Muscle layer of colon (tissue), 2 donors: ENCODE measurements around the gene SOHLH1.

ENCODE experiments used
- H3K27ac ChIP-seq: one replicate; pipeline ENCODE4 v1.7.0; 2013; ENCODE audit warnings: low read depth, mild to moderate bottlenecking, low read length, moderate library complexity
- H3K27me3 ChIP-seq, 2 donors: one replicate each; pipeline ENCODE4 v1.7.0; 2013; ENCODE audit warnings: low read length in 2 of 2, mild to moderate bottlenecking in 2 of 2; ENCODE audit not compliant: insufficient read depth in 2 of 2, control insufficient read depth in 1 of 2
- H3K36me3 ChIP-seq: one replicate; pipeline ENCODE4 v1.7.0; 2013; ENCODE audit warnings: mild to moderate bottlenecking, low read length; ENCODE audit not compliant: insufficient read depth
- H3K4me1 ChIP-seq: one replicate; pipeline ENCODE4 v1.7.0; 2013; ENCODE audit warnings: mild to moderate bottlenecking, low read length; ENCODE audit not compliant: insufficient read depth
- H3K4me3 ChIP-seq, 2 donors: one replicate each; pipeline ENCODE4 v1.7.0; 2013; ENCODE audit warnings: low read length in 2 of 2, low read depth in 1 of 2, mild to moderate bottlenecking in 1 of 2, moderate library complexity in 1 of 2
- H3K9ac ChIP-seq: one replicate; pipeline ENCODE4 v1.7.0; 2013; ENCODE audit warnings: low read length
- H3K9me3 ChIP-seq: one replicate; pipeline ENCODE4 v1.7.0; 2013; ENCODE audit warnings: mild to moderate bottlenecking, low read length
- donor health status: abdominal sarcoma.
- donor health status: Adenocarcinoma of cecum.

SOHLH1 gene

DNA sequence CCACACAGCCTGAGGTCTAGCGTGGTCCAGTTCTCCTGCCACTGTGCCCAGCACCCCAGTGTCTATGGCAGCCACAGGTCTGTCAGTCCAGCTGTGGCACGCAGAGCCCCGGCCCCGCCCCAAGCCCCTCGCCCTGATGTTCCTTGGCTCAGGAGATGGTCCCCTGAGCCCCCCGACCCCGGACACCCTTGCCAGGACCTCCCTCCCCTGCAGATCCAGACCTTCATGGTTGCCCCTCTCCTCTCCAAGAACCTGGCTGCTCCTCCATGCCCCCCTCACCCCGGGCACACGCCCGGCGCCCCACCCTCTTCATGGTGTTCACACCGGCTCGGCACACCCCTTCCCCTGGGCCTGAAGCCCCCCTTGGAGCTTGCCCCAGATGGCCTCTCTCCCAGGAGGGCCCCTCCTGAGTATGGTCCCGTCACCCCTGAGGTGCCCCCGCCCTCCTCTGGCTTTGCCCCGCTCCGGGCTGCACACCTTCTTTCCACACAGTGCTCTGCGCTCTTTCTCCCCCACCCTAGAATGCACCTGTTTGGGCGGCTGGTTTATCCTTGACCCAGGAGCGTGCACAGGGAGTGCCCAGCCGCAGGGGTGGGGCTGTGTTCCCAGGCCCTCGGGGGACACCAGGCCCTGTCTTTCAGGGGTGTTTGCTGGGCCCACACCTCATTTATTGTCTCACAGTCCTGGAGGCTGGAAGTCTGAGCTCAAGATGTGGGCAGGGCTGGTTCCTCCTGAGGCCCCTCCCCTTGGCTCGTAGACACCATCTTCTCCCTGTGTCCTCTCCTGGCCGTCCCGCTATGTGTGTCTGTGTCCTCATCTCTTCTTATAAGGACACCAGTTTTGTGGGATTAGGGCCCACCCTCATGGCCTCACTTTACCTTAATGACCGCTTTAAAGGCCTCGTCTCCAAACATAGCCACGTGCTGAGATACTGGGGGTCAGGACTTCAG lies 40.3 kb upstream of the SOHLH1 start:
- Histone ChIP-seq H3K36me3 (no peaks in the 10 kb centered on the region), H3K4me3 (no peak overlapping the region)

GRCh38 chr9:135737840-135738521 lies 38.7 kb upstream of the SOHLH1 start:
- H3K27me3 ChIP-seq = peaks cover 0 to 47% of the 10 kb centered on the region in 2 donors
- H3K9me3 ChIP-seq = no peaks in the 10 kb centered on the region
- no peaks in the 10 kb centered on the region for H3K36me3 ChIP-seq
- no peak overlapping the region for H3K9ac ChIP-seq
- no peaks in the 10 kb centered on the region for H3K4me1 ChIP-seq
- no peak overlapping the region for H3K4me3 ChIP-seq
- H3K27ac ChIP-seq = no peak overlapping the region

More for the DNA sequence above, 40.3 kb upstream of the SOHLH1 start:
- Histone ChIP-seq H3K27me3 (peaks cover 0 to 43% of the 10 kb centered on the region in 2 donors), H3K4me1 (no peaks in the 10 kb centered on the region), H3K27ac (no peak overlapping the region), H3K9me3 (no peaks in the 10 kb centered on the region), H3K9ac (no peak overlapping the region)

DNA sequence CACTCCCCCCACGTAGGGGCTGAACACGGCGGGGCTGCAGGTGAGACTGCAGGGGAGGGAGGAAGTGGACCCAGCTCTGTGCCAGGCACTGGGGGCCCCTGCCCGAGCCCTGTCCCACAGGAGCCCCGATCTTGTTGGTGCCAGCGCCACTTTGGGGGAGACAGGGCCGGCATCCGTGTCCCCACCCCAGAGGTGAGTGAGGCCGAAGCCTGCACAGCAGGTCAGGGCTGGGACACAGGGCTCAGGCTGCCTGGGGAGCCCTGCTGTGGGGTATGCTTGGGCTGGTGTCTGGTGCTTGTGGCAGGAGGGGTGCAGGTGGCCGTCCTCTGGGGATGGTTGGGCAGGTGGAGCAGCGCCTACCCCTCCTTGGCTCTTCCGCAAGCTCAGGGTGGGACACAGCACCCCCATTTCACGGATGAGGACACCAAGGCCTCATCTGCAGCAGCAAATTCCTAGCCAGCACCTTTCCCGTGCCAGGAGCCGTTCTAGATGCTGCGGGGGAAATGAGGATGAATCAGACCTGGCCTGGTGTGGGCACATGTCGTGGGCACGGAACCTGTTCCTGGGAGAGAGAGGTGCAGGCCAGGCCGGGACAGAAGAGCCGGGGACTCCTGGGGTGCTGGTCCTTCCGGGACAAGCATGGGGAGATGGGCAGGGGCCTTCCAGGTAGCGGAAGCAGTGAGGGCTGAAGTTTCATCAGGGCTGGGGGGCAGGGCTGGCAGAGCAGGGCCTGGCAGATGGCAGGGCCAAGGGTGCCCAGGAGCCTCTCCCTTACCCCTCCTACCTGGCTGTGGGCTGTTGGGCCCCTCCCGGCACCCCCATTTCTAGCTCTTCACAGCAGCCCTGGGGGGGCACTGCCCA lies 37.9 kb upstream of the SOHLH1 start:
- no peaks in the 10 kb centered on the region for H3K36me3 ChIP-seq
- H3K4me3 ChIP-seq = no peak overlapping the region
- no peak overlapping the region for H3K27ac ChIP-seq
- H3K27me3 ChIP-seq = peaks cover 0 to 46% of the 10 kb centered on the region in 2 donors
- no peaks in the 10 kb centered on the region for H3K9me3 ChIP-seq
- no peaks in the 10 kb centered on the region for H3K4me1 ChIP-seq
- H3K9ac ChIP-seq = no peak overlapping the region

GRCh38 chr9:135736272-135736978 lies 37.1 kb upstream of the SOHLH1 start:
- H3K9me3 ChIP-seq = no peaks in the 10 kb centered on the region
- no peaks in the 10 kb centered on the region for H3K4me1 ChIP-seq
- H3K36me3 ChIP-seq = no peaks in the 10 kb centered on the region
- H3K4me3 ChIP-seq = no peak overlapping the region
- no peak overlapping the region for H3K27ac ChIP-seq
- H3K27me3 ChIP-seq = peaks cover 0 to 46% of the 10 kb centered on the region in 2 donors
- H3K9ac ChIP-seq = no peak overlapping the region

GRCh38 chr9:135734616-135735144 lies 35.4 kb upstream of the SOHLH1 start:
- Histone ChIP-seq H3K27me3 (peaks cover 0 to 43% of the 10 kb centered on the region in 2 donors), H3K36me3 (no peaks in the 10 kb centered on the region)

DNA sequence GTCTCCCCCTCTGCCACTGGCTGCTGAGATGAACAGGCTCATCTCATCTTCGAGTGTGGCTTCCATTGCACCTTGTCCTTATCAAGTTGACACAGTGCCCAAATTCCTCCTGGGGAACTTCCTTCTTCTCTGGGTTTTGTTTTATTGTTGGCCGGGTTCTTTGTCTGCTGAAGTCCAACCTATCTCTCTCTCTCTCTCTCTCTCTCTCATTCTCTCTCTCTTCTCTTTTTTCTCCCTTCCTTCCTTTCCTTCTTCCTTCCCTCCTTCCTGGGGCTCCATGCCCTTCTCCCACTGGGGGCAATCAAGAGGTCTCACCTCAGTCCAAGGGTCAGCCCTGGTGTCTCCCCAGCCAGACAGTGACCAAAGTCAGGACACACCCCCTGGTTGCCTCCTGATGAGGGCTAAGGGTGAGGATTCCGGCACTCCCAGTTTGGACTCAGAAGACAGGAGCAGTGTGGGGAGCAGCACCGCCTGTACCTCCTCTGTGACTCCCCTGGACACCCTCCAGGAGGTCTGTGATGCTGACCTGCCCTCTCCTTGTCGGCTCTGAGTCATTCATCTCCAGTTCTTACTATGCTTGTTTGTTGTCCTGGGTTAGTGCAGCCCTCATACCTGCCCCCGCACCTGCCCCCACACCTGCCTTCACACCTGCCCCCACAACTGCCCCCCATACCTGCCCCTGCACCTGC lies 33.4 kb upstream of the SOHLH1 start:
- H3K4me1 ChIP-seq = no peaks in the 10 kb centered on the region
- H3K27ac ChIP-seq = no peak overlapping the region
- no peak overlapping the region for H3K9ac ChIP-seq
- H3K27me3 ChIP-seq = peaks cover 0 to 32% of the 10 kb centered on the region in 2 donors
- no peak overlapping the region for H3K4me3 ChIP-seq
- H3K9me3 ChIP-seq = no peaks in the 10 kb centered on the region
- H3K36me3 ChIP-seq = no peaks in the 10 kb centered on the region

More at GRCh38 chr9:135734616-135735144, 35.4 kb upstream of the SOHLH1 start:
- Histone ChIP-seq H3K4me1 (no peaks in the 10 kb centered on the region), H3K9me3 (no peaks in the 10 kb centered on the region), H3K4me3 (no peak overlapping the region), H3K9ac (no peak overlapping the region), H3K27ac (no peak overlapping the region)

GRCh38 chr9:135731454-135731853 lies 32.2 kb upstream of the SOHLH1 start:
- Histone ChIP-seq H3K9me3 (no peaks in the 10 kb centered on the region), H3K27me3 (peaks cover 0 to 30% of the 10 kb centered on the region in 2 donors), H3K36me3 (no peaks in the 10 kb centered on the region), H3K27ac (no peak overlapping the region), H3K4me3 (no peak overlapping the region), H3K4me1 (no peaks in the 10 kb centered on the region), H3K9ac (no peak overlapping the region)

DNA sequence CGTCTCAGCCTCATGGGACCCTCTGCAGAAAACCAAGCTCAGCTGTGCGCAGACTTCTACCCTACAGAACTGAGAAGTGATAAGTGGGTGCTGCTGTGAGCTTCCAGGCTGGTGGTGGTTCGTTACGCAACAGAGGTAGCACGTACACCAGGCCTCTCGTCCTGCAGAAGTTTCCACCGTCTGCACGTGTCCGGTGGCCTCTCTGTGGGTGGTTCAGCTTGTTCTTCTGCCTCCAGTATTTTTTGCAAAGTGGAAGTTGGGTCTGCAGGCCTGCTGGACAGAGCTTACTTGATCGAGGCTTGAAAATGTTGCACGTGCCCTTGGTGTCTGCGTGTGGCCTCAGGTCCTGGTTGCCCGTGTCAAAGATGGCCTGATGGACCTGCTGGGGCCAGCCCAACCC lies 30.2 kb upstream of the SOHLH1 start:
- H3K9ac ChIP-seq = no peak overlapping the region
- no peaks in the 10 kb centered on the region for H3K36me3 ChIP-seq
- peaks cover 0 to 22% of the 10 kb centered on the region in 2 donors for H3K27me3 ChIP-seq
- H3K27ac ChIP-seq = no peak overlapping the region
- no peaks in the 10 kb centered on the region for H3K9me3 ChIP-seq
- no peak overlapping the region for H3K4me3 ChIP-seq
- H3K4me1 ChIP-seq = no peaks in the 10 kb centered on the region

- Histone ChIP-seq H3K9me3 (no peaks in the 10 kb centered on the region), H3K4me1 (no peaks in the 10 kb centered on the region), H3K27ac (no peak overlapping the region), H3K4me3 (no peak overlapping the region), H3K36me3 (no peaks in the 10 kb centered on the region), H3K9ac (no peak overlapping the region), H3K27me3 (peaks cover 0 to 14% of the 10 kb centered on the region in 2 donors)
Observed at GRCh38 chr9:135728436-135729110, 29.3 kb upstream of the SOHLH1 start.
